ENCODE results near the gene NFU1.

The NFU1 gene
- 12.8 to 19.3 reads per million in 2 donors for total RNA-seq

DNA sequence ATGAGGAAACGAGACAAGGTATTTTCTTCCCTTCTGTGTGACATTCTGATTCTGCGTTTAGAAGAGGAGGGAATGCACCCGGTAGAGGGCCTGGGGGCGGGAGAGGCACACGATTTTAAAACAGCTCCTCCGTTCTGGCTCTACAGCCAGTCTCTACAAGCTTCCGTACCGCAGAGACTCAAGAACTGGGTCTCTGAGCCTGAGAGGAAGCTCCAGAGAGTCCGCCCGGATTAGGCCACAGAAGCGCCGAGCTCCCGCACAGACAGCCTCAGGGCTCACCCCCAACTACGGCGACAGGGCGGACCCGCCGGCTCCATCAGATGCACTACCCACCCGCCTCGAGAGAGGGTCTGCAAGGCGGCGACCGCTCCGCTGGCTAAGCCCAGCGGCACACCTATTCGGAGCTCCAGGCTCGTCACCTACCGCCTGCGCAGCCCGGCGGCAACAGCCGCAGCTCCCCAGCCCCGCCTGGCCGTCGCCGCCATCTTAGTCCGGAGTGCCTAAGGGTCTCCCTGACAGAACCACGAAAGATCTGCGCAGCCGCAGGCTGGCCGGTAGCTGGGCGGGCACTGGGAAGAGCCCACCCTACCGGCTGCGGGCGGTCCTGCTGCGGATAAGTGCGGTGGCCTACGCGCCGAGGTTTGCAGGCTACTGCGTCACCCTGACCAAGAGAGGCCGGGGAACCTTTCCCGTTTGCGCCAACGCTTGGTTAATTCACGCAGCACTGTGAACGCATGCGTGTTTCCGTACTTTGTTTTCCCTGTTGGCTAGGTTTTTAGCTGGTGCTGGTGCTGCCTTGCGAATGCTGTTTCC lies at the start of gene NFU1:
Gene NFU1 (minus strand): TSS at position 498 of the 813 bp plus-strand sequence. CDS start 13 bp downstream, at position 485.
- peak; percentile 71 for DNase-seq

DNA sequence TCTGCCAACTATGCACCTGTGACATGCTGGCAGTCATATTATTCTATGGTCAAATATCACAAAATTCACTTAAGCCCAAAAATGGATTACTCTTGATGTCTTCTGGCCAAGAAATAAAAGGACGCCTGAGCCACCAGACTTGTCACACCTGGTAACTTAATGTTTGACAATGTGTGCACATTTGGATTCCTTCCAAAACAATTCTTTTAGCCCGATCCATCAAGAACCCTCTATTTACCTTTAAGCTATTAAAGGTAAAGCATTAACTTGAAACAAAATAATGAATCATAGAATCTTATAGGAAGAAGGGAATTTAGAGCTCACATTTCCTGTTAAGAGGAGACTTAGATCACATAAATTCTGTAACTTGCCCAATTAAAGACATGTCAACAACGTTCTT lies 46.5 kb upstream of the NFU1 start:
- no peak for DNase-seq

DNA sequence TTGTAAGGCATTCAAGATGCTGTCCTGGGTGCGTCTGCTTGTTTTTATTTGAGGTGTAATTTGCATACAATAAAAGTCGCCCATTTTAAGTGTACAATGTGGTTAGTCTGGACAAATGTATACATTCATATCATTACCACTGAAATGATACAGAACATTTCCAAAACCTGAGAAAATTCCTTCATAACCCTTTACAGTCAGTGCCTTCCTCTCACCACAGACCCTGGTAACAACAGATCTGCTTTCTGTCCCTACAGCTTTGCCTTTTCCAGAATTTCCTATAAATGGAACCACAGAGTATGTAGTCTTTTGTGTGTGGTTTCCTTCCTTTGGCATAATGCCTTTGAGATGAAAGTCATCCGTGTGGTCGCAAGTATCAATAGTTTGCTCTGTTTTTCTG lies 45.8 kb upstream of the NFU1 start:
- no peak for DNase-seq

DNA sequence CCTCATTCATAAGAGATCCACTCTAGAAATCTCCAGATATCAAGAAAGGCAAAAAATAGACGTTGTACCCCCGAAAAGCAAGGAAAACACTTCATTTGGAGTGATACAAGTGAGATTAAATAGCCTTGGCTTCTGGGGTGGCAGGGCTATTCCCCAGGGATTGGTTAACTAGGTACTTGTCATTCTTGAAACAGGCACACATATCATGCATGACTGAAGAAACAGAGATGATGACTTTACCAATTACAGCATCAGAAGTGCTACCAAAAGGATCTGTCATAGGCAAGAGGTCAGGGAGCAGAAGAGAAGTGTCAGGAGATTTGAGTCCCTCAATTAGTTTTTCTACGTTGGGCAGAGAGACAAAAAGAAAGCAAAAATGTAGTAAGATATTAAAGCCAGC lies 45.2 kb upstream of the NFU1 start:
- no peak for DNase-seq

DNA sequence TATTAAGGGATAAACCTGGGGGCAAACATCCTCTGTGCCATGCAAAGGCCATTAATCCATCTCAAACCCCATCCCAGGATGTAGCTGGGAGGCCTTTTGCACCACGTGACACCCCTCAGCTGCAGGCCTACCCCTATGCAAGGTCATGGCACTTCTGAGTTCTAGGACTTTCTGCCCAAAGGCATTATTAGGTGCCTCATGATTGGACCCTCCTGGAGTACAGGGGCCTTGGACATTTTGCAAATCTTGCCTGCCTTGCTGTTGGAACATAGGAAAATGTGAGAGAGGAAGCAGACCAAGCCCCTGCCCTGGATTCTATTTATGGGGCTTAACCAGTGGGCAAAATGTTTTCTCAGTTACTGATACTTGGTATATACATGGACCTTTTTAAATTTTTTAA lies 44.2 kb upstream of the NFU1 start:
- no peak for DNase-seq

DNA sequence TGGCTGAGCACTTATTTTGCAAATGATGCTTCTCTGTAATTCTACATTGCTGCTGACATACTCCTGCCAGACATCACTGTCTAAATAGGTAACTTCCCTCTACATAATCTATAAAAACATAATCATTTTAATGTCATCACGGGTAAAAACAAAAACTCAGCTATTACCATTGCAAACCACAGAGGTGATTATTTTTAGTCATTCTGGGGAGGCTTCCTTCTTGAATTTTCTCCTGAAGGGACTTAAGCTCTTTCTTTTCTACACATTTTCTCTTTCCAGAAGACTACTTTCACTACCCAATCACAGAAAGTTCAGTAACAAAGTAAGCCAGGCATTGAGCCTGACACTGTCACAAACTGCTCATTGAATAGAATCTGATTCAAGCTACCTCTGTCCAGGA lies 40.4 kb upstream of the NFU1 start:
- DNase-seq, result no peak

DNA sequence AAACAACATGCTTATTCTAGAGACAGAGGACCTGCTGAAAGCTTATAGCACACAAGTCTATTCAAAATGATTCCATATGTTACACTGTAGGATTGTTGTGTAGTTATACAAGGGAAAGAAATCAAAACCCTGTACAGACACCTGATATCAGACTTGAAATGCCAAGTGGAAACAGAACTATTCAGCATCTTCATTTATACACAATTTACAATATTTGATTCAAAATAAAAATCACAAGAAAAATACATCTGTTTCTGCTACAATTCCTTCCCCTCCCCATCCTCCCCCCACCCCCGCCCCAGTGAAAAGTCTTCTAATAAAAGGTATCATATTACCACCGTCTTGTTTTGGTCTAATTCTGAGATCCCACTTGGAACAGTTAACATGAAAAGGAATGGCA lies 37.5 kb upstream of the NFU1 start:
- no peak for DNase-seq

DNA sequence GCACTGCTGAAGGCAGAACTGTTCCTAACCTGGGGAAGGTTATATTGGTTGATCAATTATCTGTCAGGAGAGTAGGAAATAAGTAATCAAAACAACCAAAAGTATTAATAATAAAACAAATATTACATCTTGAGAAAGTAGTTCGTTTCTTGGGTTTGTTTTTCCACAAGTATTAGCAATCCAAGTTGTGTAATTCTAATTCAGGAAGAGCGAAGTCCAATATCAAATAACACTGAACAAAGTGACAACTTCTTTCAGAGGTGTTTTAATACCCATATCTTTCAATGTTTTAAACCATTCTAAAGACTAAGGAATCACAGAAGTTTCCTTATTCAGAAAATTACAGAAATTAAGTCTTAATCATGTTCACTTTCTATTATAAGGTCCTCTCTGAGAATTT lies 34.6 kb upstream of the NFU1 start:
- no peak for DNase-seq

DNA sequence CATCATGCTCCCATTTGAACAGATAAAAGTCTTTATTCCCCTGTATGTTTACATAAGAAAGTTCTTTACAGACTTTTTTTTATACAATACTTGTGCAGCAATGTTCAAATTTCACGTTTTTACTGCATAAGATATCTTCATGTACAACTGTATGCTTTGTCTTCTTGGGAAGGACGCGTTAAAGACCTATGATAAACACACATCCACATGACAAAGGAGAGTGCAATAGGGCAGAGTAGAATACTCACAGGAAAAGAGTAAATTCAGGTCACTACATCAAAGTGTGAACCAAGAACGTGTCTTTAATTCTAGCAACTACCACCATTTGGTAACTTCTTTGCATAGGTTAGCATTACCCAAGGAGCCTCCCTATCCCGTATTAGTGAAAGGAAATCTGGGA lies 33.7 kb upstream of the NFU1 start:
- DNase-seq, result no peak

DNA sequence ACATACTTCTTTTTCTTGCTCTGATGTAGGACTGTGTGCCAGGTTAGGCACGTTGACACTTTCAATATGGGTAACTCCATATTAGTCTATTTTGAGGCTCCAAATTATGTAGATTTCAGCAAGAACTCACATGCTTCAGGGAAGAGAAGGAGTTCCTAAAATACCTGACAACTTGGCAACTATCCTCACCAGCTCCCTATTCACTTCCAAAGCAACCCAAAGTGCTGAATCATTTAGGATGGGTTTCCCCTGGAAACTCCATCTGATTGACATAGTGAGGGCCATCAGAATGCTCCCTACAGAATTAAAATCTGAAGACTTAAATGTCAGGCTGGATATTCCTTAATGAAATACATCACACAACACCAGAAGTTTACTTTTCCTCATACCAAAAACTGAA lies 32.5 kb upstream of the NFU1 start:
- no peak for DNase-seq

DNA sequence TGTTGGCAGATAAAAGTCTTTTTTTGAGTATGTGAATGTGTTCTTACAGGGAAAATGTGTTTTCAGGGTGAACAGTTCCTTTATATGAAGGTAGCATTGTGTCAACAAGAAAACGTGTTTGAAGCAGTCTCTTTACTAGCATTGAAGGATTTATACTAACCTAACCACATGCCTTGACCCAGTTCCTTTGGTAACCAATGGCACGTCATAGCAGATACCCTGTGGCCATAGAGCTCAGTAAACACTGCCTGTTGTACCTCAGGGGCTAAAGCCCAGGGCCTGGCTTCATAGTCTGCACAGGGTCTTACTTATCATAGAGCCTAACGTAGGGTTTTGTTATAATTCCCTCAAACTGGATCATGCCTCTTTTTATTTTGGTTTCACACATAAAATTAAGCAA lies 32.1 kb upstream of the NFU1 start:
- no peak for DNase-seq

DNA sequence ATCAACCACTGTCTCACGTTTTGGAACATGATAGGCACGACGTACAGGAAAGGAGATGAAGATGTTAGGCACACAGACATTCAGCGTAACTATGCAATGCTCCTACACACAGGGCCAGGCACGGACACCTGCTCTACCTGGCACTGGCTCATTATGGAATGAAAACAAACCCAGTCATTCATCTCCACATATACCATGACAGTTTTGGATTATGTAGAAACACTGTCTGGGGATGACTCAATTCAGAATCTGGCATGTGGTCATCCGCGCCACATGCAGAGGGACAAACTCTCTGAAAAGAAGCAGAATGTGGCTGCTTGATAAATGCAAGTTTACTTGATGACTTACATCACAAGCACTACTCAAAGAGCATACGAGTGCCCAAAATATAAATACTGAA lies 29.5 kb upstream of the NFU1 start:
- no peak for DNase-seq

DNA sequence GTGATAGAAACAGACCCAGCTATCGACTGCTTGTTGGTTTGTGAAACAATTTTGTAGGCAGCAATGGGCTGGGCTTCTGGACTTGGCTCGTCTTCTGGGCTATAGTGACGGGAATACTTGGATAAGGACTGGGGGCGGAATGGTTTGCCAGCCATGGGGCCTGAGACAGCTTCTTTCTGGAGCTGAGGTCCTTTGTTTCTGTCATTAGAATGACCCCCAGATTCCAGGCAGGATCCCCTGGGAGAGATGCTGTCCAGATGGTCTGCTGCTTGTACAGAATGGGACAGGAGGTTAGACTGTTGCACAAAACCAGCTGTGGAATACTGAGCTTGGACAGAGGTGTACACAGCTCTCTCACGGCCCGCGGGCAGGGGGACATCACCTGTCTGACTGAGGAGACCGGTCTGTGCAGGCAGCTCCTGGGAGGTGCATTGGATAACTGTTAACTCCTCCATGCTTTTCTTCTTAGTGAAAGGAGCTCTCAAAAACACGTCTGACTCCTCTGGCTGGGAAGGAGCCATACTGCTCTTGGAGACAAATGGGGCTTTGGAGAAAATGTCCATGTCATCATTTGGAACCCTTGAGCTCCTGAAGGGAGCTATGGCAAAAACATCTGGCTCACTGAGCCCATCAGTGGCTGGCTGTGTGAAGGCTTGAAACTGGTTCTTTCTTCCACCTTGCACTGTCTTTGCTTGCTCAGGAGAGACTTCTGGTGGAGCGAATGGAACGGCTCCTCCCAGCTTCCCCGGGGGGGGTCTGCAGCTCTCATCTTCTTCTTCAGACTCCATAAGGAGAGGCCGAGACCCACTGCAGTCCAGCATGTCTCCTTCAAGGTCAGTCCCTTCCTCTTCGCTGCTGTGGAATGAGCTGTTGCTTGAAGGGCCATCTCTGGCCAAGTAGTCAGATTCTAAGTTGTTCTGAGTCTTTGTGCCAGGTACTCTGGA lies 28.6 kb upstream of the NFU1 start:
- DNase-seq, result no peak

DNA sequence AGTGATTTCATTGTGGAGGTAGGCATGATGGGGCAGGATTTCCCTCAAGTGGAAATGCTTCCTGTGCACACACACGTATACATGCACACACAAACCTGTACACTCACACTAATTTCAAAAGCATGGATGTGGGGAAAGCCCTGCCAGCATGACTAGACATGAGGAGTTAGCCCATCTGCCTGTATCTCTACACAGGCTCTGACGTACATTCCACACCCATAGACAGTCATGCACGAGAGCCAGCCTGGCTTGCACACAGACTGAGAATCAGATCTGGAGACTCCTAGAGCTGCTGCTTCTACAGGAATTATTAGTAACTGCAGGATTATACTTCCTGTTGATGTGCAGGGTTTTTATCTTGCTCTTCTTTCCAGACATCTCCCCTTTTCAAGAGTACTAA lies 27.3 kb upstream of the NFU1 start:
- no peak for DNase-seq

DNA sequence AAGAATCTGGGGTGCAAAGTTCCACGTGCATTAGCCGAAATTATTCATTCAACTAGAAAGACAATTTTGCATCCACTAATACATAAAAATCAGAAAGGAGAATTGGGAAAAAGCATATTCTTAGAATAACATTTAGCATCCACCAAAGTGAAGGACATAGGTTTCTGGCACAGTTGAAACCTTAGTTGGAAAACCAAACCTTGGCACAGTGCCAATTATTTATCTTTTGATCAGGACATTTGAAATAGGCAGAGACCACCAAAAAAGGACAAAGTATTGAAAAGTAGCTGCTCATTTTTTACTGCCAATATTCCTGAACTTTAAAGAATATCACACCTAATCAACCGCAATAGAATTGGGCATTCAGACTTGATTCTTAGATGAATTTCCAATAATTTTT lies 25.5 kb upstream of the NFU1 start:
- no peak for DNase-seq

DNA sequence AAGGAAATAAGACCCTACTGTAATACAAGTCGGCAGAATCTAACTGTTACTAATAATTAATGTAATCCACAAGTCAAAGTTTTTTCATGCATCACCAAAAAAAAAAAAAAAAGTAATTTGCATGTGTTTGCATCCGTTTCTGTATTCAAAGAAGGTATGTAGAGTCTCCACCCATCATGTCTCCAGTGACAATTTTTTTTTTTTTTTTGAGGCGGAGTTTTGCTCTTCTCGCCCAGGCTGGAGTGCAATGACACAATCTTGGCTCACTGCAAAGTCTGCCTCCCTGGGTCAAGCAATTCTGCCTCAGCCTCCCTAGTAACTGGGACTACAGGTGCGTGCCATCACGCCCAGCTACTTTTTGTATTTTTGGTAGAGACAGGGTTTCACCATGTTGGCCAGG lies 24.2 kb upstream of the NFU1 start:
- DNase-seq, result no peak

DNA sequence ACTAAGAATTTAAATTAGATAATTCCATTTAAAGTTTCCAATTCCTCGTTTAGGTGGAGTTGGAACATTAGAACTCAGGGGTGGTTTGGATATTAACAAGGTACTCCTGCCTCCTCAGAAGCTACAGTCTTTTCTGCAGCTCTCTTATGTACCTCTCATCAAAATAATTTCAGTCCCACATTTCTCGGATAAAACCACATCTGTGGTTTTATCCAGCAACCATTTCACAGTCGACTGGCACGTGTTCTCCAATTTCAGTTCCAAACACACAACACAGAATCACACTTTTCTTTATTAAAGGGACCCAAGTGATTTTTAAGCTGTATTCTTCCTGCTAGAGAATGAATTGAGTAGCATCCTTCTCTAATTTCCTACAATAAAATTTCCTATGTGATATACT lies 22.7 kb upstream of the NFU1 start:
- no peak for DNase-seq

DNA sequence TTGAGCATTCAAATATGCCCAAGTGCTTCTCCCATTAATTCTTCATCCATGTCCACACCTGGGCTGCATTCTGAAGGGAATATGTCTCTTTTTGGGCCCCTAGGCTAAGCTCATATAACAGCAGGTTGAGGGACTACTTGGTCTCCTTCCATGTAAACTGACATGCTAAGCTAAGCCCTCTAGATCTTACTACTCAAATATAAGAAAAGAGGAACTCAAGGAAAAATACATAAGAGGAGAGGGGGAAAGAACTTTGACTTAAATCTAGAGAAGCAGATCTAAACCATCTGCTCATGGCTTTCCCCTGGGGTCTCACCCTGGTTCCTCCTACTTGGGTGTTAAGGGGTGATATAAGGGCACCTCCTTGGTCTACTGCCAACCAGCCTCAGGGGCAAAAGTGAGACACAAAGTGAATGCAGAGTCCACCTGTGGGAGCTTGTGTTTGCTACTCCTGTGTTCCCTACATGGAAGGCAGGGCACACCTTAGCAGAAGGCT lies 19.8 kb upstream of the NFU1 start:
- DNase-seq, result no peak

DNA sequence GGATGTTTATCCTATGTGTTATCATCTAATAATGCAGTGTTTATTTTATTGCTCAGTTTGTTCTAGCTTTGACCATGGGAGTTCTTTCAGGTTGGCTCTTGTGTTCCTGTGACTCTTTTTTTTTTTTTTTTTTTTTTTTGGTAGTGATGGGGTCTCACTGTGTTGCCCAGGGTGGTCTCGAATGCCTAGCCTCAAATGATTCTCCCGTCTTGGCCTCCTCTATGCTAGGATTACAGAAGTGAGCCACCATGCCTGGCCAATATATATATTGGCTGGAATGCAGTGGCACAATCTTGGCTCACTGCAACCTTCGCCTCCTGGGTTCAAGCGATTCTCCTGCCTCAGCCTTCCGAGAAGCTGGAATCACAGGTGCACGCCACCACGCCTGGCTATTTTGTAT lies 18.9 kb upstream of the NFU1 start:
- no peak for DNase-seq

DNA sequence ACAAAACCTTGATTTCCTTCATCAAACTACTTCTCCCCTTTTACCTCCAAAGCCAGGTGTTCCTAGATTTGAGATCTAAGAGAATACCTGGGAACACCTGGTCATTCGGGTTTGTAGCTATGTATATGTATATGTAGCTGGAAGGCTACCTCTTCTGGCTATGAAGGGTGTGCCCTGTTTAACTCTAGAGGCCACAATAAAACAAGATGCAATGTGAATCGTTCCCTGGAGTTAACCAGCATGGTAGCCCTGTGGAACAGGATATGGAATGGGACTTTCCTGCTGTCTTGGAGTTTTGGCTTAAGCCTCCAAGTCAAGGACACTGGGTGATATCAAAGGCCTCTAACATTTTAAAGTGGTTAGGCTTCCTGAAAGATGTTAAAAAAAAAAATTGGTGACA lies 17.7 kb upstream of the NFU1 start:
- no peak for DNase-seq

DNA sequence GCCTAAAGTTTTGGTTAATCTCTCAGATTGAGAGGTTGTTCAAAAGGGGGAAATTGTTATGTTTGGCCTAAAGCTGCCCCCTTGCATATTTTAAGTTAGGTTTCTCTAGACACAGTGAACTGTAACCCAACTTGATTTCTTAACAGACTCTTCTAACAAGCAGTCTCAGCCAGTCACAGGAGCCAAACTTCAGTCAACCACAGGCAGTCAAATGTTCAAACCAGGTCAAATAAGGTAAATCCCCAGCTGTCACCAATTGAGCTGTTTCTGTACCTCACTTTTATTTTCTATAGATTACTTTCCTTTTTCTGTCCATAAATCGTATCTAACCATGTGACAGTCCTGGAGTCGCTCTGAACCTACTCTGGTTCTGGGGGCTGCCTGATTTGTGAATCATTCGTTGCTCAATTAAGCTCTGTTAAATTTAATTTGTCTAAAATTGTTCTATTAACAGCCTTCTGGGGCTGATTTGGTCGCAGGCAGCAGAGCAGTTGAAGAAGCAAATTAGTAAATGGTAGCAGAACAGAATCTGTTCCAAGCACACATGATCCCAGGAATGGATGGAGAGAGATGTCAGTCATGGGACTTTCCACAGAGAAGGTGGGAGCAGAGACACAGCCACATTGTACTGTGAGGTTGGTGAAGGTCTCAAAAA lies 16.4 kb upstream of the NFU1 start:
- no peak for DNase-seq

DNA sequence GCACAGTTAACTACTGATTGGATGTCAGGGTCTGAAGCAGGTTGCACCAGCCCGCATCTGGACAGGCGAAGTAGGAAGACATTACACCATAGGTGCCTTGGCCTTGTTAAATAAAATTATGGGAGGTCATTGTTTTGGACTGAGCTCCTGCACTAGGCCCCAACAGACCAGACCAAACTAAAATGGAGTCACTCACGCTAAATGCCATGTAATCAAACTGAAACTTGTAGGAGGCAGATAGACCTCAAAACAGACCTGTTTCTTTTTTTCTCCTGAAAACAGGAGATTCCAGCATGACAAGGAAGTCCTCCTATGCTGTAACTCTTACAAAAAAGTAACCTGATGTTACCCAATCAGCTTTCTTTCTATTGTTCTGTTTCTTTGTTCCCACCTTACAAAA lies 15.5 kb upstream of the NFU1 start:
- no peak for DNase-seq

DNA sequence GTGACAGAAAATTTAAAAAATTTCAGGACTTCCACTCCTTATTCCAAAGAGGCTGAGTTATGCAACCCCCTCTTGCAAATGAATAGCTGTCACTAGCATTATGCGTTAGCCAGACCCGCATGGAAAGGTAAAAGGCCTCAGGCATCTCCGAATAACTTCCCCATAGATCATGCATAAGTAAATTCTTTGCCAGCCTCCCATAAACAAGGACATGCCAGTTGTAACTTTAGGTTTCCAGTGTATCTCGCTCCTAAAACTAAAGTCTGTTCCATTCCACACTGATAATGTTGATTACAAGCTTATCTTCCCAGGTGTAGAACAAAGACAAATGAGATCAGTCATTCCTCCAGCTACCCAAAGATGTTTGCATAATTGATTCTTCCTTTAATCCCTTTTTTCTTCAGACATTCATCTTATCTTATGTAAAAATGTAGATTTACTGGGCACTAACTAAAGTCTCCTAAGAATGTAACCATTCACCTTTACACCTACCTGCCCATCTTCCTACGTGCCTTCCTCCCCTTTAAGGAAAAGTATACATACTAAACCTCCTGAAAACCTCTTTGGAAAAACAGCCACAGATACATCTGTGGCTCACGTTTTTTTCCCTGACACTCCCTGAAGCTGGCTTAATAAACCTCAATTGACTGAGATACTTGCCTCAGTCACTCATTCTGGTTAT lies 13.6 kb upstream of the NFU1 start:
- DNase-seq, result no peak

All from T-helper 9 cell (primary cell).